Measurements from ENCODE around the gene PSMB2.

PSMB2 gene

GRCh38 chr1:35573198-35574124 lies 67.9 kb downstream of the PSMB2 start, which contains the start of gene TFAP2E:
Gene TFAP2E, plus strand, starts transcription at chr1:35573314. Its CDS starts 264 bp downstream, at chr1:35573578.
- ATAC-seq (replicated peaks; ENCODE audit: extremely low read depth, poor library complexity, severe bottlenecking) (no peak), DNase-seq (ENCODE audit: low spot score in 2 of 2) (no peak)
- peaks cover 7% of the 10 kb centered on the region for H3K36me3 Mint-ChIP-seq (ENCODE audit: insufficient read depth)
- H3K4me3 Mint-ChIP-seq = peak within 1 kb of the TSS; percentile 20
- H3K27me3 Mint-ChIP-seq = no peaks in the 10 kb centered on the region
- H3K4me1 Mint-ChIP-seq = peaks cover 50% of the 10 kb centered on the region
- H3K27ac Mint-ChIP-seq (ENCODE audit: low read depth) = no peak within 1 kb of the TSS
- H3K9me3 Mint-ChIP-seq = no peaks in the 10 kb centered on the region

- H3K27ac Mint-ChIP-seq (ENCODE audit: low read depth) = no peak overlapping the region
- H3K4me3 Mint-ChIP-seq = no peak overlapping the region
- H3K36me3 Mint-ChIP-seq (ENCODE audit: insufficient read depth) = peaks cover 6% of the 10 kb centered on the region
- no peaks in the 10 kb centered on the region for H3K9me3 Mint-ChIP-seq
- ATAC-seq (replicated peaks; ENCODE audit: extremely low read depth, poor library complexity, severe bottlenecking) (no peak), DNase-seq (ENCODE audit: low spot score in 2 of 2) (no peak)
- peaks cover 47% of the 10 kb centered on the region for H3K4me1 Mint-ChIP-seq
- no peaks in the 10 kb centered on the region for H3K27me3 Mint-ChIP-seq
Observed at GRCh38 chr1:35572296-35572695, 69.0 kb downstream of the PSMB2 start.

GRCh38 chr1:35571263-35571662 lies 70.1 kb downstream of the PSMB2 start:
- DNase-seq (ENCODE audit: low spot score in 2 of 2) (no peak), ATAC-seq (replicated peaks; ENCODE audit: extremely low read depth, poor library complexity, severe bottlenecking) (no peak)
- no peak overlapping the region for H3K4me3 Mint-ChIP-seq
- no peaks in the 10 kb centered on the region for H3K27me3 Mint-ChIP-seq
- no peaks in the 10 kb centered on the region for H3K9me3 Mint-ChIP-seq
- H3K27ac Mint-ChIP-seq (ENCODE audit: low read depth) = peak overlapping the region; percentile 23
- H3K4me1 Mint-ChIP-seq = peaks cover 45% of the 10 kb centered on the region
- H3K36me3 Mint-ChIP-seq (ENCODE audit: insufficient read depth) = peaks cover 8% of the 10 kb centered on the region

GRCh38 chr1:35570589-35571137 lies 70.7 kb downstream of the PSMB2 start:
- peaks cover 39% of the 10 kb centered on the region for H3K4me1 Mint-ChIP-seq
- peaks cover 5% of the 10 kb centered on the region for H3K36me3 Mint-ChIP-seq (ENCODE audit: insufficient read depth)
- no peak for ATAC-seq (replicated peaks; ENCODE audit: extremely low read depth, poor library complexity, severe bottlenecking)
- H3K4me3 Mint-ChIP-seq = no peak overlapping the region
- no peaks in the 10 kb centered on the region for H3K27me3 Mint-ChIP-seq
- DNase-seq (ENCODE audit: low spot score in 2 of 2) = no peak
- no peaks in the 10 kb centered on the region for H3K9me3 Mint-ChIP-seq
- H3K27ac Mint-ChIP-seq (ENCODE audit: low read depth) = peak overlapping the region; percentile 23

- Mint-ChIP-seq H3K27me3 (no peaks in the 10 kb centered on the region), H3K4me3 (no peak overlapping the region), H3K36me3 (ENCODE audit: insufficient read depth) (peaks cover 5% of the 10 kb centered on the region), H3K4me1 (peaks cover 34% of the 10 kb centered on the region), H3K27ac (ENCODE audit: low read depth) (no peak overlapping the region), H3K9me3 (no peaks in the 10 kb centered on the region)
- no peak for ATAC-seq (replicated peaks; ENCODE audit: extremely low read depth, poor library complexity, severe bottlenecking)
- no peak for DNase-seq (ENCODE audit: low spot score in 2 of 2)
Observed at GRCh38 chr1:35569936-35570335, 71.4 kb downstream of the PSMB2 start.

- Mint-ChIP-seq H3K27ac (ENCODE audit: low read depth) (no peak overlapping the region), H3K36me3 (ENCODE audit: insufficient read depth) (peaks cover 5% of the 10 kb centered on the region), H3K9me3 (no peaks in the 10 kb centered on the region), H3K4me3 (no peak overlapping the region), H3K27me3 (no peaks in the 10 kb centered on the region), H3K4me1 (peaks cover 43% of the 10 kb centered on the region)
- DNase-seq (ENCODE audit: low spot score in 2 of 2) = peak; percentile 53 to 55
- ATAC-seq (replicated peaks; ENCODE audit: extremely low read depth, poor library complexity, severe bottlenecking) = no peak
Observed at GRCh38 chr1:35568975-35569395, 72.3 kb downstream of the PSMB2 start.

GRCh38 chr1:35567947-35568558 lies 73.3 kb downstream of the PSMB2 start:
- no peak overlapping the region for H3K4me3 Mint-ChIP-seq
- no peak overlapping the region for H3K27ac Mint-ChIP-seq (ENCODE audit: low read depth)
- DNase-seq (ENCODE audit: low spot score in 2 of 2) (no peak), ATAC-seq (replicated peaks; ENCODE audit: extremely low read depth, poor library complexity, severe bottlenecking) (no peak)
- H3K9me3 Mint-ChIP-seq = no peaks in the 10 kb centered on the region
- H3K27me3 Mint-ChIP-seq = no peaks in the 10 kb centered on the region
- peaks cover 5% of the 10 kb centered on the region for H3K36me3 Mint-ChIP-seq (ENCODE audit: insufficient read depth)
- peaks cover 44% of the 10 kb centered on the region for H3K4me1 Mint-ChIP-seq

GRCh38 chr1:35565742-35566133 lies 75.6 kb downstream of the PSMB2 start:
- Mint-ChIP-seq H3K36me3 (ENCODE audit: insufficient read depth) (peaks cover 7% of the 10 kb centered on the region), H3K9me3 (no peaks in the 10 kb centered on the region), H3K27ac (ENCODE audit: low read depth) (no peak overlapping the region), H3K27me3 (no peaks in the 10 kb centered on the region), H3K4me3 (no peak overlapping the region), H3K4me1 (peaks cover 57% of the 10 kb centered on the region)
- DNase-seq (ENCODE audit: low spot score in 2 of 2) = no peak
- ATAC-seq (replicated peaks; ENCODE audit: extremely low read depth, poor library complexity, severe bottlenecking) = no peak

- H3K27me3 Mint-ChIP-seq = no peaks in the 10 kb centered on the region
- no peak overlapping the region for H3K27ac Mint-ChIP-seq (ENCODE audit: low read depth)
- ATAC-seq (replicated peaks; ENCODE audit: extremely low read depth, poor library complexity, severe bottlenecking) (no peak), DNase-seq (ENCODE audit: low spot score in 2 of 2) (no peak)
- peaks cover 53% of the 10 kb centered on the region for H3K4me1 Mint-ChIP-seq
- no peaks in the 10 kb centered on the region for H3K9me3 Mint-ChIP-seq
- peaks cover 7% of the 10 kb centered on the region for H3K36me3 Mint-ChIP-seq (ENCODE audit: insufficient read depth)
- no peak overlapping the region for H3K4me3 Mint-ChIP-seq
Observed at GRCh38 chr1:35564884-35565741, 76.2 kb downstream of the PSMB2 start.

GRCh38 chr1:35564037-35564883 lies 77.1 kb downstream of the PSMB2 start:
- Mint-ChIP-seq H3K36me3 (ENCODE audit: insufficient read depth) (peaks cover 10% of the 10 kb centered on the region), H3K4me3 (no peak overlapping the region), H3K4me1 (peaks cover 51% of the 10 kb centered on the region), H3K9me3 (no peaks in the 10 kb centered on the region), H3K27me3 (no peaks in the 10 kb centered on the region), H3K27ac (ENCODE audit: low read depth) (no peak overlapping the region)
- DNase-seq (ENCODE audit: low spot score in 2 of 2) = peak; percentile 59 to 77
- ATAC-seq (replicated peaks; ENCODE audit: extremely low read depth, poor library complexity, severe bottlenecking) = peak; percentile 61

- no peak for DNase-seq (ENCODE audit: low spot score in 2 of 2)
- no peaks in the 10 kb centered on the region for H3K9me3 Mint-ChIP-seq
- no peaks in the 10 kb centered on the region for H3K27me3 Mint-ChIP-seq
- H3K4me1 Mint-ChIP-seq = peaks cover 51% of the 10 kb centered on the region
- H3K4me3 Mint-ChIP-seq = no peak overlapping the region
- ATAC-seq (replicated peaks; ENCODE audit: extremely low read depth, poor library complexity, severe bottlenecking) = no peak
- H3K27ac Mint-ChIP-seq (ENCODE audit: low read depth) = no peak overlapping the region
- H3K36me3 Mint-ChIP-seq (ENCODE audit: insufficient read depth) = peaks cover 12% of the 10 kb centered on the region
Observed at GRCh38 chr1:35563166-35563565, 78.2 kb downstream of the PSMB2 start.

Measured in central memory CD8-positive, alpha-beta T cell (primary cell).